ENCODE measurements around the gene ARHGAP44. TPM values are rescaled to one million over a fixed set of nuclear protein-coding genes. Genes with fewer than 3 reads are reported as not detected.

ARHGAP44 gene
- total RNA-seq, 1 experiment from 2014 or later, result 9.9 TPM

DNA sequence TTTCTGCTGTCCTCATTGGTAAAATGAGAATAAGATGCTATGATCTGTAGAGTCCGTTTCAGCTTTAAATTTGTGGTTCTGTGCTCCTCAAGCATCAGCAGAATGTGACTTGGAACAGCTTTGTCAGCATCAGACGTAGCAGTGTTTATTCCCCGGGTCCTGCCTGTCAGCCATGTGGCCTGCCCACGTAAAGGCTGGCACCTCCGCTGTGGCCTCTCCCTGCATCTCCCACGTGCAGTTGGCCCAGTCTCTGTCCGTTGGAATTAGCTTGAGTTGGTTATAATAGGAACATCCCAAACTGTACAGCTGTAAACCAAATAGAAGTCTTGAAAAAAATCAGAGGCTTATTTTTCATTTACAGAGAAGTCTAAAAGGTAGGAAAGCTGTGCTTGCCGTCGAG, 61.7 kb downstream of the ARHGAP44 start:
- H3K4me2 ChIP-seq (ENCODE audit: insufficient read depth, insufficient read length, low read length), result no peak overlapping the region
- H2BK15ac ChIP-seq (ENCODE audit: low read depth, low read length), result no peak overlapping the region
- H3K4me1 ChIP-seq (ENCODE audit: insufficient read depth, low read length), result no peaks in the 10 kb centered on the region; the same call in 1 of the 2 replicates
- no peaks in the 10 kb centered on the region for H3K79me2 ChIP-seq (ENCODE audit: insufficient read depth, low read length)
- peaks cover 4 to 8% of the 10 kb centered on the region in 2 experiments; a peak in 3 of 4 replicates for H3K4me1 Mint-ChIP-seq
- no peaks in the 10 kb centered on the region for H3K27me3 ChIP-seq (ENCODE audit: insufficient read depth, low read length)
- H3K14ac ChIP-seq (ENCODE audit: insufficient read depth, low read length), result no peak overlapping the region
- H3K9me3 ChIP-seq (ENCODE audit: control insufficient read depth, low read depth, low read length), result no peaks in the 10 kb centered on the region
- no peak overlapping the region for H3K18ac ChIP-seq (ENCODE audit: insufficient read length, low read depth, low read length)
- TF ChIP-seq, protein P1, sequence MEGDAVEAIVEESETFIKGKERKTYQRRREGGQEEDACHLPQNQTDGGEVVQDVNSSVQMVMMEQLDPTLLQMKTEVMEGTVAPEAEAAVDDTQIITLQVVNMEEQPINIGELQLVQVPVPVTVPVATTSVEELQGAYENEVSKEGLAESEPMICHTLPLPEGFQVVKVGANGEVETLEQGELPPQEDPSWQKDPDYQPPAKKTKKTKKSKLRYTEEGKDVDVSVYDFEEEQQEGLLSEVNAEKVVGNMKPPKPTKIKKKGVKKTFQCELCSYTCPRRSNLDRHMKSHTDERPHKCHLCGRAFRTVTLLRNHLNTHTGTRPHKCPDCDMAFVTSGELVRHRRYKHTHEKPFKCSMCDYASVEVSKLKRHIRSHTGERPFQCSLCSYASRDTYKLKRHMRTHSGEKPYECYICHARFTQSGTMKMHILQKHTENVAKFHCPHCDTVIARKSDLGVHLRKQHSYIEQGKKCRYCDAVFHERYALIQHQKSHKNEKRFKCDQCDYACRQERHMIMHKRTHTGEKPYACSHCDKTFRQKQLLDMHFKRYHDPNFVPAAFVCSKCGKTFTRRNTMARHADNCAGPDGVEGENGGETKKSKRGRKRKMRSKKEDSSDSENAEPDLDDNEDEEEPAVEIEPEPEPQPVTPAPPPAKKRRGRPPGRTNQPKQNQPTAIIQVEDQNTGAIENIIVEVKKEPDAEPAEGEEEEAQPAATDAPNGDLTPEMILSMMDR (conservative IDR thresholded peaks at IDR 0.05), result no peak
- no peak overlapping the region for H3K9ac ChIP-seq (ENCODE audit: extremely low read depth, insufficient read length, low read length)
- no peak overlapping the region for H3T11ph ChIP-seq (ENCODE audit: low read length)
- no peak overlapping the region for H3K4ac ChIP-seq (ENCODE audit: low read depth, low read length)
- H4K20me1 ChIP-seq (ENCODE audit: control insufficient read depth, insufficient read depth, insufficient read length), result no peaks in the 10 kb centered on the region
- H3K79me1 ChIP-seq (ENCODE audit: insufficient read depth, low read depth, low read length, poor library complexity, severe bottlenecking), result no peaks in the 10 kb centered on the region
- no peak overlapping the region for H2AFZ ChIP-seq (ENCODE audit: low read length)
- H3K27me3 Mint-ChIP-seq (ENCODE audit: low read depth), result no peaks in the 10 kb centered on the region
- peaks cover 0 to 3% (median 0%) of the 10 kb centered on the region in 3 experiments; a peak in 2 of 7 replicates for H3K36me3 Mint-ChIP-seq (ENCODE audit: insufficient read depth in 1 of 3, low read depth in 3 of 3)
- H3K23ac ChIP-seq (ENCODE audit: insufficient read length, low read depth, low read length), result no peak overlapping the region
- H3K23me2 ChIP-seq (ENCODE audit: insufficient read length, low read depth, low read length, poor library complexity, severe bottlenecking), result no peaks in the 10 kb centered on the region
- DNase-seq, result no peak
- H3K4me3 Mint-ChIP-seq, result no peak overlapping the region
- no peak overlapping the region for H3K27ac Mint-ChIP-seq
- WGBS (ENCODE audit: extremely low coverage, insufficient read length, low lambda C conversion rate), result no CpG with 5 or more reads among the region's 9 CpGs
- H3K56ac ChIP-seq (ENCODE audit: insufficient read length, low read depth, low read length), result no peak overlapping the region
- no peak overlapping the region for H2BK20ac ChIP-seq (ENCODE audit: low read depth, low read length, poor library complexity, severe bottlenecking)
- H4K8ac ChIP-seq (replicated peaks; ENCODE audit: insufficient read length, low read depth, low read length), result no peak overlapping the region
- H2BK5ac ChIP-seq (ENCODE audit: insufficient read length, low read length), result no peak overlapping the region
- H4K91ac ChIP-seq (ENCODE audit: insufficient read length, low read depth, low read length), result no peak overlapping the region
- H3K27ac ChIP-seq (ENCODE audit: insufficient read length, low read depth, low read length), result no peak overlapping the region
- no peaks in the 10 kb centered on the region for H3K9me3 Mint-ChIP-seq
- no peak overlapping the region for H4K5ac ChIP-seq (ENCODE audit: insufficient read length, low read depth, low read length)
- H2AK5ac ChIP-seq (ENCODE audit: insufficient read length, low read length), result no peak overlapping the region
- no peak overlapping the region for H2BK120ac ChIP-seq (ENCODE audit: low read depth, low read length, poor library complexity, severe bottlenecking)
- no peak overlapping the region for H2BK12ac ChIP-seq (ENCODE audit: insufficient read length, low read depth, low read length)
